Stimulated activated CD8-positive, alpha-beta memory T cell treated with anti-CD3 and anti-CD28 coated beads, Interleukin-12 subunit alpha, Interleukin-12 subunit beta, amount 100 ng/mL, for 24 hours (primary cell): ENCODE measurements around the gene TTI1.

Source experiments
- DNase-seq: peaks from one replicate; pipeline ENCODE4 v3.0.0-alpha.2; 2020; ENCODE audit errors: extremely low read depth

TTI1 gene

GRCh38 chr20:37937686-37938085 lies 95.6 kb downstream of the TTI1 start:
- no peak for DNase-seq

- no peak for DNase-seq
These were observed 96.8 kb downstream of the TTI1 start for GRCh38 chr20:37936451-37936850.

GRCh38 chr20:37936041-37936440 lies 97.2 kb downstream of the TTI1 start:
- DNase-seq, result no peak

GRCh38 chr20:37935435-37935834 lies 97.8 kb downstream of the TTI1 start:
- no peak for DNase-seq

- DNase-seq, result no peak
These were observed 98.5 kb downstream of the TTI1 start for GRCh38 chr20:37934634-37935375.

- DNase-seq, result no peak
These were observed 99.2 kb downstream of the TTI1 start for GRCh38 chr20:37933786-37934633.
